Posterior vena cava (tissue), 2 donors: ENCODE measurements around the gene C4orf54. TPM values are rescaled to one million over a fixed set of nuclear protein-coding genes. Genes with fewer than 3 reads are reported as not detected.

Source experiments
- DNase-seq: peaks from one replicate; pipeline ENCODE4 v3.0.0-alpha.2; 2020; ENCODE audit warnings: low spot score
- intact Hi-C, 2 donors: fragments of 100-400 bp; cut with DNase I; formaldehyde crosslinking; loops; one replicate each; pipeline versions ENCODE4 v1.14.1 to v1.14.2; 2022 to 2023
- total RNA-seq, 2 donors: library from RNA; stranded (reverse); fragmentation: NEBNext Ultra II Directional; extraction: Animal tissue kit (Norgen Biotek cat#: 25700); gene quantifications; one replicate each; pipeline ENCODE4 v1.2.1, GENCODE V29; 2021
- donor health status: DM: yes; HTN: yes; CAD: no.
- donor health status: DM: yes; HTN: yes; CAD: no.

Gene C4orf54
- total RNA-seq, 2 donors from 2014 or later: 0.09 to 0.76 TPM

DNA sequence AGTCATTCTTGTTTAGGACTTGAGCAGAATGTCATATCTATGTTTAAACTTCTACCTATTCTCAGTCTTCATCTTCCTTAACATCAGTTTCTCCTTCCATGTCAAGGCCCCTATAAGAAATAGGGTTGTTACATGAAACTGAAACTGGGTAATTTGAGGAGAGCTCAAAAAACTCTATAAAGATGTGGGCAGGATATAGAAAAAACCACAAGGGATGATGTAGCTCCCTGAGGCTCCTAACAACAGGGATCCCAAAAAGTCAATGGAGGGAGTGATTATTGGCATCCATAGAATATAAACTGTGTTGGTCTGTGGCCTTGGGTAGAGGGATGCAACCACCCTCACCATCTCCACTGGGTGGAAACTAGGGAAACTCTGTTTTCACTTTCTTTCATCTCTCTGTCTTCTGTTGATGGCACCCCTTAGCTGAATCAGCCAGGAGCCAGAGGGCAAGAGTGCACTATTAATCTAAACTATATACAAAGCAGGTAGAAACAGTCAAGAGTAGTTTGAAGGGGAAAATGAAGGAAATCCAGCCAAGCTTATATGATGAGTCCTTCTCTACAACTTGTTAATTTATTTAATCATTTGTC lies 27.6 kb downstream of the C4orf54 start:
- no peak for DNase-seq
- intact Hi-C loops: no loop called here

DNA sequence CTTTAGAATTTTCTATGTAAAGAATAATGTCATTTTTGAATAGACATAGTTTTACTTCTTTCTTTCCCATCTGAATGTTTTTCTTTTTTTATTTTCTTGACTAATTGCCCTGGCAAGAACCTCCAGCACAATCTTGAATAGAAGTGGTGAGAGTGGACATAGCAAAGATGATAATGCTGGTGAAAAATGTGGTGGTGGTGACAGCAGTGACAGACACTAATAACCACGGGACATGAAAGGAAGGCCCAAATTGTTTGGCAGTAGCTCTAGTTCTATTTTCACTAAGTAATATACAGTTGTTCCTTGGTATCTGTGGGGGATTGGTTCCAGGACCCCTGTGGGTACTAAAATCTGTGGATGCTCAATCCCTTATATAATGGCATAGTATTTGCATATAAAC lies 29.6 kb downstream of the C4orf54 start:
- intact Hi-C loops: no loop called here
- no peak for DNase-seq

DNA sequence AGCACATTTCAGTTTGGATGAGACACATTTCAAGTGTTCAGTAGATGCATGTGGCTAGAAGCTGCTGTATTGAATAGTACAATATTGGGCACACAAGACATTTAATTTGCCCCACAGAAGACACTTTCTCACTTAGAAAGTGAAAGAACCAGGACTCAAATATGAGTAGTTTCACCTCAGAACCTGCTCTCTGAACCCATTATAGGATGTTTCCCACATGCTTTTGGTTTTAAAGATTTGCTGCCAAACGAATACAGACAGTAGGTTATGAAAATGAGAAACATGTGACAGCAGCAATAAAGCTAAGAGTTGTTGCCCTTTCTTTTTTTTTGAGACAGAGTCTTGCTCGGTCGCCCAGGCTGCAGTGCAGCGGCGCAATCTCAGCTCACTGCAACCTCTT lies 32.3 kb downstream of the C4orf54 start:
- DNase-seq: no peak
- intact Hi-C loops: no loop called here

- DNase-seq: no peak
- intact Hi-C loops: no loop called here
Measured at GRCh38 chr4:99624141-99624719, 33.4 kb downstream of the C4orf54 start.

GRCh38 chr4:99622341-99622740 lies 35.3 kb downstream of the C4orf54 start:
- intact Hi-C loops: no loop called here
- no peak for DNase-seq

GRCh38 chr4:99617374-99617773 lies 40.3 kb downstream of the C4orf54 start:
- no peak for DNase-seq
- intact Hi-C loops: no loop called here

DNA sequence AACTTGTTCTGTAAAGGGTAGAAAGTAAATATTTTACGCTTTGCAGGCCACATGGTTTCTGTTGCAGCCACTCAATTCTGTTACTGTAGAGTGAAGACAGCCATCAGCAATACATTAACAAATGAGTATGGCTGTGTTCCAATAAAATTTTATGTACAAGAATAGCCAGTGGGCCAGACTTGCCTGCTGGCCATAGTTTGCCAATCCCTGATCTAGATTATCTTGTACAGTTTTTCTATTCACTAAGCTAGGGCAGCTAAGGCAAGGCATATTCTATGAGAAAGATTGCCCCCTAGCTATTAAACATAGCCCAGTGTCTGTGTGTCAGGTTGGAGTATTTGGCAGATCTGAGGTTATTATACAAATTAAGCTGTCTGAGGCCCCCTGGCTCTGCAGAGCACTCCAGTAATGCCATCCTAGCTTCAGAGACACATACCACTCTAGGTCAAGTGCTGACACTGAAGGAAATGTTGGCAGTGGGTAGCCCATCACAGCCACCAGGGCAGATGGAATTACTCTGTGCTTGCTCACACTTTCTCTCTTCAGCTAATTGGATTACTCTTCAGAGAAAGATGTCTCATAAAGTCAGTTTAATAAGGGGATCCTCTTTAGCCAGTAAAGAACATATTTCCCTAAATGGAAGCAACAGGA lies 42.3 kb downstream of the C4orf54 start:
- no peak for DNase-seq
- intact Hi-C loops: no loop called here

- intact Hi-C loops: no loop called here
- no peak for DNase-seq
Measured at GRCh38 chr4:99614491-99614890, 43.1 kb downstream of the C4orf54 start.

DNA sequence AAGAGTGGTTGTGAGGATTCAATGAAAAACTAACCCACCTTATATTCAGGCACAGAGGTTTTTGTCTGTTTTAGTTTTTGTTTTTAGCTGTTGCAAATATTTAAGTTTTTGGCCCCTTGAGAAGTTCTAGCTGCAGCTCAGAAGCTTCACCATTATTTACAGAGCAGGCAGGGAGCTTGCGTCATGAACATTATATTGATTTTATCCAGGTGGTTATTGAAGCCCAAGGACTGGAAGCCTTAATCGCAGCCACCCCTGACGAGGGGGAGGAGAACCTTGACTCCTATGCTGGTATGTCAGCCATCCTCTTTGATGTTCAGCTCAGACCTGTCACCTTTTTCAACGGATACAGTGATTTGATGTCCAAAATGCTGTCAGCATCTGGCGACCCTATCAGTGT lies 44.9 kb downstream of the C4orf54 start:
- intact Hi-C loops: no loop called here
- DNase-seq: no peak

GRCh38 chr4:99612281-99612680 lies 45.3 kb downstream of the C4orf54 start:
- intact Hi-C loops: no loop called here
- no peak for DNase-seq

- intact Hi-C loops: no loop called here
- peak; percentile 80 for DNase-seq
Measured at GRCh38 chr4:99610605-99611175, 46.9 kb downstream of the C4orf54 start.

- no peak for DNase-seq
- intact Hi-C loops: no loop called here
Measured at GRCh38 chr4:99608417-99608816, 49.2 kb downstream of the C4orf54 start.

Other genes with a start within 250 kb of the C4orf54 start
- not detected for gene ADH7, start 222.5 kb downstream of the C4orf54 start, total RNA-seq
- not detected for gene C4orf17, start 146.8 kb downstream of the C4orf54 start, total RNA-seq
- gene TRMT10A, start 93.8 kb downstream of the C4orf54 start, total RNA-seq: 1 to 10 TPM; 3.0 to 3.1 TPM
- not detected for gene MTTP, start 83.0 kb downstream of the C4orf54 start, total RNA-seq
- 1 to 10 TPM; 1.7 to 2.8 TPM for gene DAPP1, start 159.0 kb upstream of the C4orf54 start, total RNA-seq
- gene LAMTOR3, start 236.6 kb upstream of the C4orf54 start, total RNA-seq: 10 to 100 TPM; 26.1 to 30.6 TPM